ENCODE measurements around the gene MAML2.
"Not testable (repeated sequence)": the region's sequence is repeated elsewhere in the genome, so short reads cannot be mapped to it uniquely, and the experiment has no call there.

MAML2 gene

DNA sequence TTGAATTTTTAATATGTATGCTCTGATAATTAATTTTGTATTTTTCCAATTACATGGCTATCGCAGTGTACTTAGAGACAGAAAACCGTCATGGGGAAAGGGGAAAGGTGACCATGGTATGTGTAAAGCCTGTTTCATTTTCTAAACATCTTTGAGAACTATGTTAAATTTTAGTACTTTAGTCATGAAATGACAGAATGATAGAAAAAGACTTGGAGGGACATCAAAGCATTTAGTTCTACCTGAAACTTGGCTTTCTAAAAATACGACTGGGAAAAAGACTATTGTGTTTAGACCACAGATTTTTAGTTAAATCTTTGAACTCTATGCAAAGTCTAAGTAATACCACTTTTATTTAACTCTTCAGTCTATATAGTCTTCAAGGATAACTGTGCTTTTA lies 54.1 kb downstream of the MAML2 start:
- DNase-seq = no peak

DNA sequence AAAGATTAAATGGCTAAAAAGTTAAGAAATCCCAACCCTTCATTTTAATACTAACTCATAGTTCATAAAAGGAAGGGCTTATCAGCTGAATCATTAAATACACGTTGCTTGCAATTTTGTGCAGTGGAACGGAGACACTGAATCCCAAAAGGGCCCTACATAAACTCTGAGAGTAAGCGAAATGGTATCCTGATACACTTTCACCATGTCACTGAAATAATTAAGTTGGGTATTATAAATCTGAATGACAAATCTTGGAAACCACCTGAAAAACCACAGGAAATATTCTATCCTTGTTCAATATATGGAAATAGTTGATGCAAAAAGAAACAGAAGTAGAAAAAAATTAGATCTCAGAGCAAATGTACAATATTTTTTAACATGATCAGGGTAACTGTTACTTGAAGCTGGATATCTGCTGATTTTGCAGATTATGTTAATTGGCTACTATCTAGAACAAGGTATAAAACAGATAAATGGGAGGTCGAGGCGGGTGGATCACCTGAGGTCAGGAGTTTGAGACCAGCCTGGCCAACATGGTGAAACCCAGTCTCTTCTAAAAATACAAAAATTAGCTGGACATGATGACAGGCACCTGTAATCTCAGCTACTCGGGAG lies 55.1 kb downstream of the MAML2 start:
- DNase-seq = peak in 1 of 2 donors; percentile 38

DNA sequence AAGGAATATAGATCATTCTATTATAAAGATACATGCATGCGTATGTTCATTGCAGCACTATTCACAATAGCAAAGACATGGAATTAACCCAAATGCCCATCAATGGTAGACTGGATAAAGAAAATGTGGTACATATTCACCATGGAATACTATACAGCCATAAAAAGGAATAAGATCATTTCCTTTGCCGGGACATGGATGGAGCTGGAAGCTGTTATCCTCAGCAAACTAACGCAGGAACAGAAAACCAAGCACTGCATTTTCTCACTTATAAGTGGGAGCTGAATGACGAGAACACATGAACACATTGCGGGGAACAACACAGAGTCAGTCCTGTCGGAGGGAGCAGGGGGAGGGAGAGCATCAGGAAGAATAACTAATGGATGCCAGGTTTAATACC lies 57.0 kb downstream of the MAML2 start:
- DNase-seq = not testable (repeated sequence)

- DNase-seq = no peak
These were observed 58.1 kb downstream of the MAML2 start for GRCh38 chr11:96284917-96285316.

GRCh38 chr11:96284401-96284800 lies 58.6 kb downstream of the MAML2 start:
- DNase-seq = no peak

- DNase-seq = no peak
These were observed 60.3 kb downstream of the MAML2 start for GRCh38 chr11:96282625-96283220.

- no peak for DNase-seq
These were observed 62.6 kb downstream of the MAML2 start for GRCh38 chr11:96280444-96280843.

DNA sequence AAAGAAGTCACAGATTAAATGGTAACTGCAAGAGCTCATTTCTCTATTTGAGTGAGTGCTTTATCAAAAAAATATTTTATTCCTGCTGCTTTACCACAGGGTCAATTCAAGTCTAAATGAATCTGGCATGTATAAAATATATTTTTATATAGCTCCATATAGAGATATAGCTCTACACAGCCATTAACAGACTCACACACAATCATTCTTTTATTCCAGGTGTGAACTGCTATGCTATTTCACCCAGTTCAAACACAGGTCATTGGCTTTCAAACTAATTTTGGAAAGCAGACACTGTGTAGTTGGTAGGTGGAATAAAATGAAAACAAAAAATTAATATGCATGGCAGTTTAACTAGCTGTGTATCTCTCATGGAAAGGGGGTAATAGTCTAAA lies 63.1 kb downstream of the MAML2 start:
- DNase-seq = no peak

- no peak for DNase-seq
These were observed 63.7 kb downstream of the MAML2 start for GRCh38 chr11:96279018-96279895.

GRCh38 chr11:96278039-96278897 lies 64.7 kb downstream of the MAML2 start:
- no peak for DNase-seq

- DNase-seq = no peak
These were observed 65.3 kb downstream of the MAML2 start for GRCh38 chr11:96277696-96278038.

DNA sequence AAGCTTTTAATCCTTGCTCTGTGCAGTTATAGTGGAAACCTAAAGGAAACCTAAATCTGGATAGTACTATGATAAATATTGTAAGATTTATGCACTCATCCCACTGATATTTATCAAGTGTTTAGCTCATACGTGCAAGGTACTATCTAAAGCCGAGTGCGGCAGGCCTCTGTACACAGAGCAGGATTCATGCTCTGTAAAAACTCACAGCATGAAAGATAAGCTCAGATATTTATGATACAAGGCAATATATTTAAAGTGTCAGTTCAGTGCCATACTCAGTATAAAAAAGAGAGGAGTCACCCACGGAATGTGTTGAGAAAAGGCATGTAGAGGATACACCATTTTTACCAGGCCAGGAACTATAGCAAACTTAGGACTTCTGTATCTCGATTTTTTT lies 66.2 kb downstream of the MAML2 start:
- no peak for DNase-seq

DNA sequence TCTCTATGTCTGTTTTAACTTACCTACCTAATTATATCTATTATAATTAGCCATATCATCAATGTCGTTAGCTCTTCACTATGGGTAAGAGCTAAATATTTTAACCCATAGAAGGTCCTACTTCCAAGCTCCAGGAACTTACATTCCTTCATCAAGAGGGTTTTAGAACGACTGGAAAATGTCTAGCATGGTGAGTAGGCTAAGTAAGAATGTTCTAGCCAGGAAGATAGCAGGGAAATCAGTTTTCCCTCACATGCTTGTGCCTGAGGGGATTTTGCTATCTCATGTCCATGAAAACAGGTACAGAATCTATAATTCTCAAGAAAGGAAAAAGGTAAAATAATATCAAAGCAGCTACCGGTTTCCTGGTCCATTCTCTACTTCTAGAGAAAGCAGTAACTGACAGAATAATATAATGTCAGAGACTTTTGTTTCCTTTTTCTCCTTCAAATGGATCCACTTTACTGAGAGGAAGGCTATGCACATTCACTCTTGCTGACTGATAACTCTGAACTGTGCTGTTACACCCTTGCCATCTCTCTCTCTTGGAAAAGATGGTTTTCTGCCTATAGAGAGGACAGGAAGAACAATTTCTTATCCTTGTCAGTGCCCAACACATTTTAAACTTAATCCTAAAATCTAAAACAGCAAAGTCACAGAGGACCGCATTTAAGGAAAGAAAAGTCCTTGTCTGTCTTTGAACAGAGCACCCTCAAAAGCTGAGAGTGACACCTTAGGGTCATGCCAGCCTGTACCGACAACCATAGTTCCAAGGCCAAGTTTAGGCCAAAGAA lies 67.0 kb downstream of the MAML2 start:
- DNase-seq = no peak

DNA sequence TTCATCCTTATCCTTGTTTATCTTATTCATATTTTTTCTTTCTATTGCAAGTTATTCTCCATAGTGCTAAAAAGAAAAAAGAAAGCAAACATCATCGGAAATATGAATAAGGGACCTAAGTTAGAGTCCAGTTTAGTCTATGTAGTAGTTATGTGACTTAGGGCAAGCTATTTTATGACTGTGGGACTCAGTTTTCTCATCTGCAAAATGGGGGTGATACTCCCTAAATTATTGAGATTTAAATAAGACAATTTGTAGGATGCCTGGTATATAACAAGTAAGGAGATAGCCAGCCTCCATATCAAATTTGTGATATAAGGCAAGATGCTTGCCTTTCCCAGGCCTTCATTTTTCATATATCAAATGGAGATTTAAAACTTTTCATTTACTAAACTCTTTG lies 69.5 kb downstream of the MAML2 start:
- DNase-seq = no peak

DNA sequence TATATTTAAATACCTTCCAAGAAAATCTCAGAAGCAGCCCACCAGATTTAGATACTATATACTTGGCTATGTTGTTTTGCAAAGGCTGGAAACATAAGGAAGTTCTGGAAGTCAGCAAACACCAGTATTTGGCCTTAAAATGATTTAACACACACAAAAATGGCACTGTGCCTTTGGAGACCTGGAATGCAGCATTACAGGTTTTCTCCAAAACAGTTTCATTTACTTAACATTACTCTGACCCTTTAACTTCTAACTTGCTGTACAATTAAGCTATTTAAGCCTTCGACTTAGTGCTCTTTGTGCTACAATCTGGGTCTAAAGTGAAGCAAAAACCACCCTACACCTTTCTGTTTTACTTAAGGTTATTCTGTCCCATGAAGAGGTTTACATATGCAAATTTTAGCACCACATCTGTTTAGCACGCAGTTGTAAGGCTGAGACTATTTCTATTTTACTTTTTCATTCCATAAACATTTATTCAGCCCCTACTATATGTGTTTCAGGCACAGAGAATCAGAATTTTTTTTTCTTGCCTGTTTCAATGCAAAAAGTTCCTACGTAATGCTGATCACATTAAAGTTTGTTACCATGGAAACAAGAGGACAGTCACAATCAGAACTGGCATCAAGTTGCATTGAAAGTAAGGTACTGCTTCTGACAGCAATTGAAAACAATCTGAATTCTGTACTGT lies 70.3 kb downstream of the MAML2 start:
- no peak for DNase-seq

DNA sequence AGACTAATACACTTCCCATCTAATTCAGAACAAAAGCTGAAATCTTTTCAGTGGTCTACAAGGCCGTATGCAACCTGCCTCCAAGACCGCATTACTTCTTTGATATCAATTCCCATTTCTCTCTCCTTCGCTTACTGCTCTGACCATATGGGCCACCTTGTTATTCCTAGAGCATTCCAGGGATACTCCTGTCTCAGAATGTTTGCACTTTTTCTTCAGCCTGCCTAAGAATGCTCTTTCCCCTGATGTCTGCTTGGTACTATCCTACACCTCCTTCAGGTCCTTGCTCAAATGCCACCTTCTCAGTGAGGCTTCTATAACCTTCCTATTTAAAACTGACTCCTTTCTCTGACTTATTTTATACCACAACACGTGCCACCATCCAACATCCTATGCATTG lies 71.2 kb downstream of the MAML2 start:
- DNase-seq = no peak

GRCh38 chr11:96271352-96271751 lies 71.6 kb downstream of the MAML2 start:
- DNase-seq = peak in 1 of 2 donors; percentile 52

DNA sequence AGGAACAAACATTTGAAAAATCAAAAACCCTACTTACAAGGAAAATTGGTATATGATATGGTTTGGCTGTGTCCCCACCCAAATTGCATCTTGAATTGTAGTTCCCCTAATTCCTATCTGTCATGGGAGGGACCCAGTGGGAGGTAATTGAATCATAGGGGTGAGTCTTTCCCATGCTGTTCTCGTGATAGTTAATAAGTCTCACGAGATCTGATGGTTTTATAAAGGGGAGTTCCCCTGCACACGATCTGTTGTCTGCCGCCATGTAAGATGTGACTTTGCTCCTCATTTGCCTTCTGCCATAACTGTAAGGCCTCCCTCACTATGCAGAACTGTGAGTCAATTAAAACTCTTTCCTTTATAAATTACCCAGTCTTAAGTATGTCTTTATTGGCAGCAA lies 74.5 kb downstream of the MAML2 start:
- peak; percentile 54 to 78 for DNase-seq

DNA sequence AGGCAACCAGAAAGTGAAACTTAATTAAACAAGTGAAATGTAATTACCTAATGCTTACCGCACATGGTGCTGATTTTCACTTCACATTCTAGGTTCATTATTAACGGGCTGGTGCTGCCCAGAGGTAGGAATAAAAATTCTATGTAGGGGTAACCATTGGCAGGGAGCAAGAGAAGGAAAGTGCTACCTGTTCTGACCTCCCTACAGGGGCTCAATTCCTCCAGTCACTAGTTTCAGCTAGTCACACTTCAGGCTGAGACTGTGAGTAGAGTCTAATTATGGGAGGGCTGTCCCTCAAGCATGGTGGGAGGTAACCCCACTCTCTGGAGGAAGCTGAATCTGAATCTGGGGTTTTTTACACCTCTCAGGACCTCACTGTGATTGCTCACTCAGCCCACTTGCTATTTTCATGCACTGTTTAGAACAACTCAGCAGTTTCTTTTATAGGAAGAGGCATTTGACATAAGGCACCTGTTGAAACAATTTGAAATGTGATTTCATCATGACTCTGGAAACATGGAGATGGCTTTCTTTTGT lies 75.4 kb downstream of the MAML2 start:
- peak; percentile 54 to 94 for DNase-seq

DNA sequence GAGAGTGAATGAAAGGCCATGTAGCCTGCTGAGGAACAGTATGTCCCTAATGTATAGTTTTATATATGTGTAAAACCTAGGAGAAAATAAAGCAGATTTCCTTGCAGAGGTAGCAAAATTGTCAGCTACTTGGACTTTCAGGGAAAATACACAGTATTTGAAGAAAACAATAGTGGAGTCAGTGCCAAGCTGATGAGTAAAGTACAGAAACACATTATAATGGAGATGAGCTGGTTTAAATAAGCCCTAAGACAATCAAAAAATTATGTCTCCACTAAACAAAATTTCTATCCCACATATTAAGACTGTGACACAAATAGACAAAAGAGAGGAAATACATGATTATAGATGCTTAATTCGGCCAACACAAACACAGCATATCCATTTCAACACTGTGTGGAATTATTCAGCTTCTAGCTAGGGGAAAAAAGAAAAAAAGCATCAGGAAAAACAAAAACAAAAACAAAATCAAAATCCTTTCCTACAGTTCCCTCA lies 75.9 kb downstream of the MAML2 start:
- no peak for DNase-seq

GRCh38 chr11:96265972-96266371 lies 77.0 kb downstream of the MAML2 start:
- DNase-seq = no peak

All from inflammatory macrophage treated with lipopolysaccharide for 1 hour (primary cell).